ENCODE results near the gene ASCL2.

Gene ASCL2

DNA sequence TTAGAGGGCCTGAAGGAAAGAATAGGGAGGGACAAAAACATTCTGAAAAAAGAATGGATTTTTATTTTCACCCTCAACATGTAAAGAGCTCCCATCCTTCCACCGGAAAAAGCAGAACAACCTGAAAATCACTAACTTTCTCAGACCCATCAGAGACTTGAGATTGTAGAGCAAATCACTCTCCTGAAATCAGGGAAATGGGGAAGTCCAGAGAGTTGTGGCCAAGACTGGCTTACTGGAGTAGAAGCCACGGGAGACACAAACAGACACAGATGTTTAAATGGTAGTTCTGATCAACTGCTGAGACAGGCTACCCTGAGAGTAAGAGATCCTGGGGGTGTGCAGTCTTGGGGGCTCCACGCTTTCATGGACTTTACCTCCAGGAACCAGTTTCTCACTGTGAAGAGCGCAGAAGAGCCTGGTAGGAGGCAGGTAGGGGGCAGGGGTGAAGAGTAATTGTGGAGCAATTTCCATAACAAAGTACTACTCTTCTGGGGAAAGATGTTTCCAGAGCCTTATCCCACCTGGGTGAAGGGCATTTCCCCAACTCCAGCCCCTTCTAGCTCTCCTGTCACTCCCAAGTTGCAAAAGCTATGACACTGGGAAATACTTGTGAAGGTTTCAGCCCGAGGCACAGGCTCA lies 47.1 kb downstream of the ASCL2 start:
- DNase-seq, result no peak

DNA sequence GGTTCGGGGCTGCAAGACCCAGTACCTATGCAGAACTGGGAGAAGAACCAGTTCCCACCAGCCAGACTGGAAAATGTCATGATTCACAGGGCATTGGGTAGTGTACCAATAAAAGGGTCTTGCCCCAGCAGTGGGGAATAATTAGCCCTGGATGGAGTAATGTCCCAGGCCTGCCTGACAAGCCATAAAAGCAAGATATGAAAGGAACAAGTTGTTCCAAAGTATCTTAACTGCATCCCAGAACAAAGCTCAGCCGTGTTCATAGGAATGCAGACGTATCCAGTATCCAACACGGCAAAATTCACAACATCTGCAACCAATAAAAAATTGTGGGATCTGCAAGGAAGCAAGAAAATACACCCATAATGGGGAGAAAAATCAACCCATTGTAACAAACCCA lies 47.9 kb downstream of the ASCL2 start:
- DNase-seq, result no peak

DNA sequence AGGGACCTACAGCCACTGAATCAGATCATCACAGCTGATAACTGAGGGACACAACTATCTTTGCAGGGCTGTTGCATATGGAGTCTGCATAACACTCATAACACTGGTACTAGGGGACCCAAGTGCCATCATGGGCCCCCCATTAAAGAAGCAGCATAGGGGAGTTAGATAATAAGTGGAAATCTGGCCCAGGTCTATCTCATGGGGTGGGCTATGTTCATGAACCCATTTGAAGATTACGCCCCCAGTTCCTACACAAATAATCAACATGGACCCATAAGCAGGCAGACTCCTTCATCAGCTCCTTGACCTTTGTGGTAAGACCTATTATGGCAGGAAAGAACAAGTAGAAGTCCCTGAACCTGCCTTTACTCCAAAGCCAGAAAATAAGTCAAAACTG lies 48.8 kb downstream of the ASCL2 start:
- DNase-seq, result no peak

DNA sequence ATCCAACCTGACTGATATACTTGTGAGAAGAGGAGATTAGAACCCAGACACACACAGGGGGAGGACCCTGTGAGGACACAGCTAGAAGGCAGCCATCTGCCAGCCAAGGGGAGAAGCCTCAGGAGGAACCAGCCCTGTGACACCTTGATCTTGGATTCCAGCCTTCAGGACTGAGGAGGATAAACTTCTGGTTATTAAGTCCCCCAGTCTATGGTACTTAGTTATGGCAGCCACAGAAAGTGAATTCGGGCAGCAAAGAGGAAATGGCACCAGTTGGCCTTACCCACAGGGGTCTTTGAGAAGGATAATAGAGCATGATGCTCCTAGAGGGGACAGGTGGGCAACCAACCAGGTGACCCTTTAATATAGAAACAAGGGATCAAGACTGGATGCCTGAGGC lies 49.4 kb downstream of the ASCL2 start:
- DNase-seq, result no peak

DNA sequence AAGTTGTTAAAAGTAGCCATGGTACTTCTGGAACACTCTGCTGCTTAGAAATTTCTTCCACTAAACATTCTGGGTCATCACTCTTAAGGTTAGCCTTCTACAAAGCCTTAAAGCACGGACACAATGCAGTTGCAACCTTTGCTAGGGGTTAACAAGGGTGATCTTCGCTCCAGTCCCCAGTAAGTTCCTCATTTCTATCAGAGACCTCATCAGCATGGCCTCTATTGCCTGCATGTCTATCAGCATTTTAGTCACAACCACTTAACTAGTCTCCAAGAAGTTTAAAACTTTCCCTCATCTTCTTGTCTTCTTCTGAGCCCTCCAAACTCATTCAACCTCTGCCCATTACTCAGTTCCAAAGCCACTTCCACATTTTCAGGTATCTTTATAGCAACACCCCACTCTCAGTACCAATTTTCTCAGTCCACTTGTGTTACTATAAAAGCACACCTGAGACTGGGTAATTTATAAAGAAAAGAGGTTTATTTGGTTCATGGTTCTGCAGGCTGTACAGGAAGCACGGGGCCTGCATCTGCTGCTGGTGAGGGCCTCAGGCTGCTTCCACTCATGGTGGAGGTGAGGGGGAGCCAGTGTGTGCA lies 50.1 kb downstream of the ASCL2 start:
- DNase-seq, result no peak

DNA sequence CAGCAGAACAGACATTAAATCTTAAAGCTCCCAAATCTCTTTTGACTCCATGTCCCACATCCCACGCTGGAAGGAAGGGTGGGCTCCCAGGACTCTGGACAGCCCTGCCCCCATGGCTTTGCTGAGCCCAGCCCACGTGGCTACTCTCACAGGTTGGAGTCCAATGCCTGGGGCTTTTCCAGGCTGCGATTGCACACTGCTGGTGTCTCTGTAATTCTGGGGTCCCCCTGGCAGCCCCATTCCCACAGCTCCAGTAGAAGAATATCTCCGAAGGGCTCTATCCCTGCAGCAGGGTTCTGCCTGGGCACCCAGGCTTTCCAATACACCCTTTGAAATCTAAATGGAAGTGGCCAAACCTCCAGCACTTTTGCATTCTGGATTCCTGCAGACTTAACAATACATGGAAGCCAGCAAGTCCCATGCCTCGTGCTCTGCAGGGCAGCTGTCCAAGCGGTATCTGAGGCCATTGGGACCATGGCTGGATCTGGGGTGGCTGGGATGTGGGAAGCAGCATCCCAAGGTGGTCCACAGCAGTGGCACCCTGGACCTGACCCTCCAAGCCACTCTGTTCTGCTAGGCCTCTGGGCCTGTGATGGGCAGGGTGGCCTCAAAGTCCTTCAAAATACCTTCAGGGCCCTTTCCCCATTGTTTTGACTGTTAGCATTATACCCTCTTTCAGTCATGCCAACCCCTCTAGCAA lies 50.9 kb downstream of the ASCL2 start:
- DNase-seq, result no peak

Measured in NCI-H1092 (cell line).